Endodermal cell (in vitro differentiated cells): ENCODE data around the gene ICAM4. TPM values are rescaled to one million over a fixed set of nuclear protein-coding genes. Genes with fewer than 3 reads are reported as not detected.

Experiments used
- DNase-seq: peaks from one replicate; pipeline ENCODE4 v3.0.0-alpha.2; 2017
- H3K27ac ChIP-seq: 2 replicates; pipeline ENCODE4 v1.5.1; 2013; ENCODE audit warnings: mild to moderate bottlenecking, low read depth, low read length, moderate library complexity
- H3K27me3 ChIP-seq: 2 replicates; pipeline ENCODE4 v1.6.1; 2013; ENCODE audit warnings: mild to moderate bottlenecking, low read length, moderate library complexity; ENCODE audit not compliant: insufficient read depth, control insufficient read depth, poor library complexity, severe bottlenecking
- H3K36me3 ChIP-seq: 2 replicates; pipeline ENCODE4 v1.7.0; 2013; ENCODE audit warnings: mild to moderate bottlenecking, low read length, moderate library complexity; ENCODE audit not compliant: control insufficient read depth, insufficient read depth
- H3K4me1 ChIP-seq: one replicate; pipeline ENCODE4 v1.7.0; 2013; ENCODE audit warnings: low read length; ENCODE audit not compliant: control insufficient read depth, insufficient read depth
- H3K4me3 ChIP-seq: 2 replicates; pipeline ENCODE4 v1.5.1; 2013; ENCODE audit warnings: mild to moderate bottlenecking, low read length, moderate library complexity
- H3K9ac ChIP-seq: 2 replicates; pipeline ENCODE4 v1.6.1; 2013; ENCODE audit warnings: mild to moderate bottlenecking, low read length, moderate library complexity; ENCODE audit not compliant: poor library complexity, severe bottlenecking; ENCODE audit errors: extremely low read depth
- H3K9me3 ChIP-seq: 2 replicates; pipeline ENCODE4 v1.6.1; 2013; ENCODE audit warnings: mild to moderate bottlenecking, low read length, moderate library complexity; ENCODE audit not compliant: control insufficient read depth
- H3K27ac Mint-ChIP-seq: 2 replicates; pipeline ENCODE4 v1.8.0; 2020; ENCODE audit warnings: mixed read lengths
- H3K27me3 Mint-ChIP-seq: 2 replicates; pipeline ENCODE4 v1.8.0; 2021; ENCODE audit warnings: mild to moderate bottlenecking, mixed read lengths; ENCODE audit not compliant: insufficient read depth
- H3K36me3 Mint-ChIP-seq: 2 replicates; pipeline ENCODE4 v1.8.0; 2020; ENCODE audit warnings: low read depth, mixed read lengths
- H3K4me1 Mint-ChIP-seq: 2 replicates; pipeline ENCODE4 v1.8.0; 2020; ENCODE audit warnings: mixed read lengths
- H3K4me3 Mint-ChIP-seq: 2 replicates; pipeline ENCODE4 v1.8.0; 2020; ENCODE audit warnings: mild to moderate bottlenecking, moderate library complexity, mixed read lengths
- H3K9me3 Mint-ChIP-seq: 2 replicates; pipeline ENCODE4 v1.8.0; 2020; ENCODE audit warnings: mild to moderate bottlenecking, mixed read lengths
- CTCF ChIP-seq: fragments of 200-600 bp; sonication (generic); conservative IDR thresholded peaks from 2 replicates; pipeline ENCODE4 v1.5.0; 2021; ENCODE audit warnings: antibody characterized with exemption, mild to moderate bottlenecking
- WGBS, 2 experiments: methylation state at CpG; one replicate each; pipeline versions ENCODE4 v1.1.5 to v1.1.7; 2013; ENCODE audit warnings: missing lambda C conversion rate in 2 of 2, mixed read lengths in 1 of 2; ENCODE audit not compliant: insufficient coverage in 1 of 2, insufficient read length in 1 of 2; 5-methylcytosine and 5-hydroxymethylcytosine counted together
- total RNA-seq, 2 donors: library from RNA; stranded (reverse); fragmentation: NEBNext Ultra II Directional in 1 of 2; extraction: Animal tissue kit (Norgen Biotek cat#: 25700) in 1 of 2; gene quantifications; 2 replicates in 1 of 2; 3 replicates in 1 of 2; pipeline ENCODE4 v1.2.1, GENCODE V29; 2021

Gene ICAM4
- total RNA-seq, 2 donors from 2014 or later, result 0.44 TPM; not detected in 1

GRCh38 chr19:10255358-10255757 lies 31.4 kb upstream of the ICAM4 start:
- Histone ChIP-seq H3K9me3 (no peaks in the 10 kb centered on the region), H3K9ac (no peak overlapping the region), H3K27ac (no peak overlapping the region), H3K27me3 (no peaks in the 10 kb centered on the region), H3K36me3 (peaks cover 45% of the 10 kb centered on the region), H3K4me3 (no peak overlapping the region), H3K4me1 (no peaks in the 10 kb centered on the region)
- no peak overlapping the region for H3K27ac Mint-ChIP-seq
- peaks cover 49% of the 10 kb centered on the region for H3K36me3 Mint-ChIP-seq
- no peak overlapping the region for H3K4me3 Mint-ChIP-seq
- TF ChIP-seq CTCF, result no peak
- no peaks in the 10 kb centered on the region for H3K9me3 Mint-ChIP-seq
- peaks cover 5% of the 10 kb centered on the region for H3K4me1 Mint-ChIP-seq
- WGBS, 2 experiments, result 91 to 94% methylated on average over 2 of the region's 2 CpGs
- no peak for DNase-seq
- no peaks in the 10 kb centered on the region for H3K27me3 Mint-ChIP-seq

- Mint-ChIP-seq H3K9me3 (no peaks in the 10 kb centered on the region), H3K36me3 (peaks cover 49% of the 10 kb centered on the region), H3K4me1 (peaks cover 5% of the 10 kb centered on the region), H3K27ac (no peak overlapping the region), H3K27me3 (no peaks in the 10 kb centered on the region), H3K4me3 (no peak overlapping the region)
- Histone ChIP-seq H3K27me3 (no peaks in the 10 kb centered on the region), H3K4me1 (no peaks in the 10 kb centered on the region), H3K4me3 (no peak overlapping the region), H3K36me3 (peaks cover 45% of the 10 kb centered on the region), H3K9ac (no peak overlapping the region), H3K9me3 (no peaks in the 10 kb centered on the region), H3K27ac (no peak overlapping the region)
- no peak for TF ChIP-seq CTCF
- 96 to 98% methylated on average over 3 to 13 of the region's 18 CpGs for WGBS, 2 experiments
- DNase-seq, result no peak
Measured at GRCh38 chr19:10256551-10256950, 30.2 kb upstream of the ICAM4 start.

- Histone ChIP-seq H3K36me3 (peaks cover 45% of the 10 kb centered on the region), H3K9ac (no peak overlapping the region), H3K4me1 (no peaks in the 10 kb centered on the region), H3K27me3 (no peaks in the 10 kb centered on the region), H3K4me3 (no peak overlapping the region), H3K9me3 (no peaks in the 10 kb centered on the region), H3K27ac (no peak overlapping the region)
- peaks cover 5% of the 10 kb centered on the region for H3K4me1 Mint-ChIP-seq
- no peak for DNase-seq
- peaks cover 49% of the 10 kb centered on the region for H3K36me3 Mint-ChIP-seq
- H3K27me3 Mint-ChIP-seq, result no peaks in the 10 kb centered on the region
- WGBS, 2 experiments, result 92 to 93% methylated on average over 8 to 9 of the region's 9 CpGs
- no peak overlapping the region for H3K4me3 Mint-ChIP-seq
- no peak overlapping the region for H3K27ac Mint-ChIP-seq
- no peaks in the 10 kb centered on the region for H3K9me3 Mint-ChIP-seq
- no peak for TF ChIP-seq CTCF
Measured at GRCh38 chr19:10256970-10257615, 29.7 kb upstream of the ICAM4 start.
